22Rv1 (cell line): ENCODE measurements around the gene ASPRV1.

Experiments
- CTCF ChIP-seq: fragments of 450-650 bp; IDR thresholded peaks from 2 replicates; pipeline ENCODE4 v1.5.1; 2017; ENCODE audit warnings: mild to moderate bottlenecking
- ZFX ChIP-seq: fragments of 450-650 bp; IDR thresholded peaks from 2 replicates; pipeline ENCODE4 v1.6.1; 2017; ENCODE audit warnings: antibody characterized with exemption, borderline replicate concordance

- TF ChIP-seq CTCF (no peak), ZFX (no peak)
These were observed 26.7 kb upstream of the ASPRV1 start for GRCh38 chr2:69988086-69988635.
